Uterus (tissue), 2 donors: ENCODE results near the gene ETHE1.

Experiments
- CTCF ChIP-seq, 4 experiments: fragments of 200-600 bp in 2 of 4; fragments of 450-650 bp in 2 of 4; sonication (generic) in 2 of 4; IDR thresholded peaks; one replicate each; pipeline ENCODE4 v1.5.1; 2016 to 2019; ENCODE audit warnings: antibody characterized with exemption in 4 of 4, mild to moderate bottlenecking in 2 of 4, moderate library complexity in 1 of 4
- POLR2A ChIP-seq, 2 donors: fragments of 450-650 bp; IDR thresholded peaks; one replicate each; pipeline ENCODE4 v1.6.1; 2016; ENCODE audit warnings: antibody characterized with exemption in 2 of 2, mild to moderate bottlenecking in 1 of 2, moderate library complexity in 1 of 2

- TF ChIP-seq CTCF (IDR thresholded peaks at IDR 0.05) = no peak
- no peak for TF ChIP-seq POLR2A (IDR thresholded peaks at IDR 0.05)
Observed at GRCh38 chr19:43545276-43545675, 18.3 kb upstream of the ETHE1 start.
